GM23338 (cell line): ENCODE measurements around the gene RAB19. TPM values are rescaled to one million over a fixed set of nuclear protein-coding genes. Genes with fewer than 3 reads are reported as not detected.

ENCODE experiments used
- ATAC-seq: fragments of 200-7000 bp; cut with Tn5 transposase; 3 replicates; pipeline ENCODE4 v1.9.1; 2020
- DNase-seq: peaks from one replicate; pipeline ENCODE4 v3.0.0-alpha.2; 2015; ENCODE audit warnings: low spot score
- H2AFZ ChIP-seq: fragments of 200-600 bp; sonication (generic); 2 replicates; pipeline ENCODE4 v1.8.0; 2016; ENCODE audit warnings: antibody characterized with exemption, mild to moderate bottlenecking, moderate library complexity
- H3F3A ChIP-seq: fragments of 200-600 bp; sonication (generic); replicated peaks from 2 replicates; pipeline ENCODE4 v1.8.0; 2017; ENCODE audit warnings: antibody characterized with exemption, mixed run types, low read depth
- H3K27ac ChIP-seq: fragments of 200-600 bp; sonication (generic); 2 replicates; pipeline ENCODE4 v1.6.1; 2016; ENCODE audit warnings: low read depth
- H3K27me3 ChIP-seq: fragments of 200-600 bp; sonication (generic); 2 replicates; pipeline ENCODE4 v1.8.0; 2016; ENCODE audit warnings: mild to moderate bottlenecking, mixed run types, moderate library complexity; ENCODE audit not compliant: insufficient read depth
- H3K36me3 ChIP-seq: fragments of 200-600 bp; sonication (generic); 2 replicates; pipeline ENCODE4 v1.8.0; 2016; ENCODE audit warnings: mild to moderate bottlenecking; ENCODE audit not compliant: insufficient read depth
- H3K4me1 ChIP-seq: fragments of 200-600 bp; sonication (generic); 2 replicates; pipeline ENCODE4 v1.8.0; 2016; ENCODE audit warnings: mild to moderate bottlenecking, moderate library complexity; ENCODE audit not compliant: insufficient read depth
- H3K4me2 ChIP-seq: fragments of 200-600 bp; sonication (generic); 2 replicates; pipeline ENCODE4 v1.7.1; 2017; ENCODE audit warnings: mixed run types
- H3K4me3 ChIP-seq: fragments of 200-600 bp; sonication (generic); 2 replicates; pipeline ENCODE4 v1.6.1; 2016; ENCODE audit warnings: mixed run types
- H3K79me2 ChIP-seq: fragments of 200-600 bp; sonication (generic); replicated peaks from 2 replicates; pipeline ENCODE4 v1.8.0; 2017; ENCODE audit warnings: mild to moderate bottlenecking; ENCODE audit not compliant: insufficient read depth
- H3K9me2 ChIP-seq: fragments of 200-600 bp; sonication (generic); 2 replicates; pipeline ENCODE4 v1.8.0; 2017; ENCODE audit not compliant: insufficient read depth
- H4K20me1 ChIP-seq: fragments of 200-600 bp; sonication (generic); replicated peaks from 2 replicates; pipeline ENCODE4 v1.8.0; 2017; ENCODE audit warnings: mild to moderate bottlenecking; ENCODE audit not compliant: insufficient read depth
- H3K27ac Mint-ChIP-seq: 2 replicates; pipeline ENCODE4 v1.8.0; 2020; ENCODE audit warnings: inconsistent platforms, mild to moderate bottlenecking, moderate library complexity, mixed read lengths
- H3K27me3 Mint-ChIP-seq: 3 replicates; pipeline ENCODE4 v1.8.0; 2022; ENCODE audit warnings: low read depth, mild to moderate bottlenecking, moderate library complexity, mixed read lengths, inconsistent platforms; ENCODE audit not compliant: insufficient read depth, poor library complexity
- H3K36me3 Mint-ChIP-seq: 3 replicates; pipeline ENCODE4 v1.8.0; 2021; ENCODE audit warnings: low read depth, mild to moderate bottlenecking, inconsistent platforms, moderate library complexity, mixed read lengths
- H3K4me1 Mint-ChIP-seq: 3 replicates; pipeline ENCODE4 v1.8.0; 2020; ENCODE audit warnings: mild to moderate bottlenecking, inconsistent platforms, mixed read lengths
- H3K4me3 Mint-ChIP-seq: 3 replicates; pipeline ENCODE4 v1.8.0; 2021; ENCODE audit warnings: moderate library complexity, mild to moderate bottlenecking, inconsistent platforms, mixed read lengths
- H3K9me3 Mint-ChIP-seq: 3 replicates; pipeline ENCODE4 v1.8.0; 2020; ENCODE audit warnings: moderate library complexity, mild to moderate bottlenecking, inconsistent platforms, mixed read lengths
- CREB1 ChIP-seq: fragments of 250-450 bp; sonication (Bioruptor Pico); IDR thresholded peaks from 2 replicates; pipeline ENCODE4 v1.5.0; 2020; ENCODE audit warnings: low read depth, mild to moderate bottlenecking, moderate library complexity
- EZH2 ChIP-seq: fragments of 200-600 bp; sonication (generic); IDR thresholded peaks from one replicate; pipeline ENCODE4 v1.8.0; 2017; ENCODE audit warnings: antibody characterized with exemption, mild to moderate bottlenecking, low read depth; ENCODE audit not compliant: unreplicated experiment
- EZH2phosphoT487 ChIP-seq: fragments of 200-600 bp; sonication (generic); IDR thresholded peaks from one replicate; pipeline ENCODE4 v1.8.1; 2018; ENCODE audit warnings: antibody characterized with exemption; ENCODE audit not compliant: unreplicated experiment
- JUNB ChIP-seq: IDR thresholded peaks from one replicate; pipeline ENCODE4 v1.6.1; 2016; ENCODE audit warnings: antibody characterized with exemption; ENCODE audit not compliant: unreplicated experiment
- POLR2AphosphoS5 ChIP-seq: IDR thresholded peaks from 2 replicates; pipeline ENCODE4 v1.6.1; 2016; ENCODE audit warnings: antibody characterized with exemption, low read depth
- REST ChIP-seq: IDR thresholded peaks from one replicate; pipeline ENCODE4 v1.6.1; 2018; ENCODE audit warnings: antibody characterized with exemption; ENCODE audit not compliant: unreplicated experiment
- STAT1 ChIP-seq: IDR thresholded peaks from one replicate; pipeline ENCODE4 v1.6.1; 2016; ENCODE audit warnings: antibody characterized with exemption; ENCODE audit not compliant: unreplicated experiment
- ZNF114 ChIP-seq: fragments of 250-450 bp; sonication (Bioruptor Pico); IDR thresholded peaks from 2 replicates; pipeline ENCODE4 v1.5.0; 2020; ENCODE audit warnings: mild to moderate bottlenecking, moderate library complexity
- ZNF331 ChIP-seq: fragments of 250-450 bp; sonication (Bioruptor Pico); IDR thresholded peaks from 2 replicates; pipeline ENCODE4 v1.5.0; 2020; ENCODE audit warnings: low read depth, mild to moderate bottlenecking, moderate library complexity
- ZNF462 ChIP-seq: fragments of 250-450 bp; sonication (Bioruptor Pico); IDR thresholded peaks from 2 replicates; pipeline ENCODE4 v1.5.0; 2020; ENCODE audit warnings: mild to moderate bottlenecking, moderate library complexity
- polyA plus RNA-seq: library from polyadenylated mRNA; unstranded; fragments of >200 nt; fragmentation: Nextera tagmentation; extraction: Ambion mirVana; gene quantifications from 2 replicates; pipeline ENCODE4 v1.2.1, GENCODE V29; 2016
- total RNA-seq: library from RNA; depleted of rRNA; stranded (reverse); fragments of >200 nt; shearing (Covaris generic); gene quantifications from 2 replicates; pipeline ENCODE4 v1.2.3, GENCODE V29; 2014

Gene RAB19
- total and polyA plus RNA-seq, 2 experiments from 2014 or later: 2.5 to 5.2 TPM

DNA sequence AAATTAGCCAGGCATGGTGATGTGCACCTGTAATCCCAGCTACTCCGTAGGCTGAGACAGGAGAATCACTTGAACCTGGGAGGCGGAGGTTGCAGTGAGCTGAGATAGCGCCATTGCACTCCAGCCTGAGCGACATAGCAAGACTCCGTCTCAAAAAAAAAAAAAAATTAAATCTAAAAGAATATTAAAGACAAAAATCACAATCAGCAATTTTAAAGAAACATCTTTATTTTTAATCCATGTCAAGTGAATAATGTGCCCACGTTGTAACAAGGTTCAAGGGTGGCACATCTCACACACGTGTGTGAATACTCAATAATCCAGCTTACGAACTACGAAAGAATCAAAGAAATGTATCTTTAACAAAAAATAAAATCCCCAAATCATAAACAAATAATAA is 28.5 kb upstream of the RAB19 start (continued):
- no peak for TF ChIP-seq ZNF331
- TF ChIP-seq STAT1: no peak
- TF ChIP-seq JUNB: no peak
- no peak for TF ChIP-seq EZH2
- no peak for TF ChIP-seq ZNF462 (CRISPR knock-in tag)

- Histone ChIP-seq H3K4me1 (no peaks in the 10 kb centered on the region), H4K20me1 (0 out of 2 replicates have a peak, but pooled peaks cover 5% of the 10 kb centered on the region), H3K4me2 (no peak overlapping the region), H2AFZ (no peak overlapping the region), H3F3A (no peaks in the 10 kb centered on the region), H3K36me3 (peaks cover 17% of the 10 kb centered on the region), H3K79me2 (no peaks in the 10 kb centered on the region), H3K9me2 (no peaks in the 10 kb centered on the region), H3K27me3 (no peaks in the 10 kb centered on the region), H3K27ac (peak overlapping the region; percentile 3; the same call in 1 of the 2 replicates), H3K4me3 (no peak overlapping the region)
- no peaks in the 10 kb centered on the region for H3K4me1 Mint-ChIP-seq
- no peak overlapping the region for H3K27ac Mint-ChIP-seq
- peaks cover 5% of the 10 kb centered on the region for H3K27me3 Mint-ChIP-seq
- peaks cover 41% of the 10 kb centered on the region for H3K36me3 Mint-ChIP-seq
- DNase-seq (no peak), ATAC-seq (no peak)
- no peak overlapping the region for H3K4me3 Mint-ChIP-seq
- no peaks in the 10 kb centered on the region for H3K9me3 Mint-ChIP-seq
- TF ChIP-seq EZH2phosphoT487 (no peak), CREB1 (CRISPR knock-in tag) (no peak), ZNF114 (no peak), EZH2 (no peak), ZNF331 (no peak), REST (no peak), POLR2AphosphoS5 (no peak)
Observed at GRCh38 chr7:140375892-140376730, 27.7 kb upstream of the RAB19 start.
